NCI-H146 (cell line): ENCODE results near the gene DMC1.
"Not testable (repeated sequence)": the region's sequence is repeated elsewhere in the genome, so short reads cannot be mapped to it uniquely, and the experiment has no call there.

ENCODE experiments used
- DNase-seq: peaks from one replicate; lab custom pipeline; 2025; lab: John Stamatoyannopoulos, UW

DMC1 gene

GRCh38 chr22:38569972-38570778 is at the start of gene DMC1:
DMC1 (minus strand) TSS chr22:38570183; CDS start chr22:38568256, 1,927 bp downstream.
- DNase-seq: peak; percentile 92

GRCh38 chr22:38618682-38619081 is 48.7 kb upstream of the DMC1 start:
- no peak for DNase-seq

GRCh38 chr22:38618258-38618657 is 48.3 kb upstream of the DMC1 start:
- no peak for DNase-seq

GRCh38 chr22:38615064-38615405 is 45.1 kb upstream of the DMC1 start:
- not testable (repeated sequence) for DNase-seq

GRCh38 chr22:38614332-38615063 is 44.5 kb upstream of the DMC1 start:
- DNase-seq: no peak

- no peak for DNase-seq
These were observed 43.6 kb upstream of the DMC1 start for GRCh38 chr22:38613588-38613987.

GRCh38 chr22:38612217-38613006 is 42.4 kb upstream of the DMC1 start:
- DNase-seq: no peak

GRCh38 chr22:38611559-38611958 is 41.6 kb upstream of the DMC1 start:
- DNase-seq: no peak

GRCh38 chr22:38610234-38610633 is 40.3 kb upstream of the DMC1 start:
- DNase-seq: peak; percentile 72

- DNase-seq: no peak
These were observed 39.2 kb upstream of the DMC1 start for GRCh38 chr22:38608992-38609750.

GRCh38 chr22:38607680-38608079 is 37.7 kb upstream of the DMC1 start:
- no peak for DNase-seq

- no peak for DNase-seq
These were observed 32.2 kb upstream of the DMC1 start for GRCh38 chr22:38602166-38602565.

GRCh38 chr22:38601221-38601764 is 31.3 kb upstream of the DMC1 start:
- DNase-seq: no peak

GRCh38 chr22:38599466-38599865 is 29.5 kb upstream of the DMC1 start:
- DNase-seq: no peak

GRCh38 chr22:38582923-38583322 is 12.9 kb upstream of the DMC1 start:
- not testable (repeated sequence) for DNase-seq

- no peak for DNase-seq
These were observed 8.5 kb upstream of the DMC1 start for GRCh38 chr22:38578505-38578904.

GRCh38 chr22:38572065-38572464 is 2.1 kb upstream of the DMC1 start:
- peak; percentile 12 for DNase-seq

GRCh38 chr22:38570779-38571364 is 889 bp upstream of the DMC1 start:
- peak; percentile 55 for DNase-seq

- DNase-seq: peak; percentile 34
These were observed 607 bp downstream of the DMC1 start for GRCh38 chr22:38569181-38569971.

GRCh38 chr22:38567531-38568285 is 2.3 kb downstream of the DMC1 start:
- DNase-seq: no peak
